HCT116 (cell line): ENCODE measurements around the gene CDK5RAP1. TPM values are rescaled to one million over a fixed set of nuclear protein-coding genes. Genes with fewer than 3 reads are reported as not detected.

Experiments used
- ATAC-seq: fragments of 200-7000 bp; cut with Tn5 transposase; 2 replicates; pipeline ENCODE4 v1.9.1; 2020; ENCODE audit warnings: mild to moderate bottlenecking, moderate library complexity
- BruUV-seq: library from RNA; stranded (reverse); fragments of 400-500 nt; replicated peaks from 2 replicates; lab custom pipeline; 2021; lab: Mats Ljungman, UMichigan
- CTCF ChIA-PET: fragments of 300-600 bp; sonication (Branson Sonifier 250); formaldehyde crosslinking; loops from one replicate; lab custom pipeline; 2021; ENCODE audit warnings: antibody characterized with exemption; lab: Charles Lee
- POLR2A ChIA-PET: fragments of 300-600, 350-600 bp; sonication (Branson Sonifier 250); formaldehyde crosslinking; loops from one replicate; lab custom pipeline; 2021; ENCODE audit warnings: antibody characterized with exemption; lab: Charles Lee
- RAD21 ChIA-PET, 2 experiments: fragments of 300-600 bp; sonication (Branson Sonifier 250); formaldehyde crosslinking; loops; one replicate each; lab custom pipeline; 2023; ENCODE audit warnings: low total read pairs in 2 of 2; ENCODE audit not compliant: uncharacterized antibody in 2 of 2, unreplicated experiment in 2 of 2, low non-redundant PET in 1 of 2; lab: Charles Lee
- DNase-seq: peaks from one replicate; pipeline ENCODE4 v3.0.0-alpha.2; 2010; ENCODE audit warnings: low read depth, low spot score
- H2AFZ ChIP-seq: fragments of 200-600 bp; shearing (Covaris generic), sonication (generic); 2 replicates; pipeline ENCODE4 v1.6.1; 2017; ENCODE audit warnings: low read depth, mixed run types, mixed read lengths, antibody characterized with exemption, low read length; ENCODE audit not compliant: poor library complexity, severe bottlenecking
- H3K27ac ChIP-seq: 2 replicates; pipeline ENCODE4 v1.5.1; 2012; ENCODE audit warnings: low read depth, low read length
- H3K27me3 ChIP-seq: fragments of 200-600 bp; sonication (generic); 2 replicates; pipeline ENCODE4 v1.6.1; 2016; ENCODE audit warnings: mixed run types, low read length, mixed read lengths; ENCODE audit not compliant: insufficient read depth
- H3K36me3 ChIP-seq, 2 experiments: fragments of 200-500 bp in 1 of 2; fragments of 200-600 bp in 1 of 2; sonication (Bioruptor generic) in 1 of 2; sonication (generic) in 1 of 2; 2 replicates each; pipeline versions ENCODE4 v1.5.1 to v1.6.1; 2014 to 2016; ENCODE audit warnings: low read length in 2 of 2, inconsistent platforms in 1 of 2, mixed read lengths in 1 of 2, mixed run types in 1 of 2; ENCODE audit not compliant: insufficient read depth in 2 of 2, control insufficient read depth in 1 of 2
- H3K4me1 ChIP-seq, 2 experiments: fragments of 200-600 bp in 1 of 2; sonication (generic) in 1 of 2; 2 replicates each; pipeline versions ENCODE4 v1.5.1 to v1.6.1; 2012 to 2017; ENCODE audit warnings: low read length in 2 of 2, inconsistent platforms in 1 of 2, mild to moderate bottlenecking in 1 of 2, mixed read lengths in 1 of 2, mixed run types in 1 of 2, moderate library complexity in 1 of 2; ENCODE audit not compliant: insufficient read depth in 2 of 2, control insufficient read depth in 1 of 2
- H3K4me2 ChIP-seq: fragments of 200-600 bp; sonication (generic); 2 replicates; pipeline ENCODE4 v1.6.1; 2017; ENCODE audit warnings: mixed run types, low read length, mixed read lengths
- H3K4me3 ChIP-seq, 2 experiments: fragments of 200-600 bp in 1 of 2; sonication (generic) in 1 of 2; replicated peaks in 1 of 2; 2 replicates each; pipeline ENCODE4 v1.5.1; 2011 to 2016; ENCODE audit warnings: low read length in 2 of 2, control low read depth in 1 of 2, low read depth in 1 of 2, mild to moderate bottlenecking in 1 of 2, mixed read lengths in 1 of 2, mixed run types in 1 of 2
- H3K79me2 ChIP-seq: fragments of 200-600 bp; sonication (generic); 2 replicates; pipeline ENCODE4 v1.6.1; 2017; ENCODE audit warnings: mild to moderate bottlenecking, mixed run types, low read length, moderate library complexity, mixed read lengths; ENCODE audit not compliant: insufficient read depth
- H3K9ac ChIP-seq: fragments of 200-600 bp; sonication (generic); 2 replicates; pipeline ENCODE4 v1.6.1; 2016; ENCODE audit warnings: low read length, mixed read lengths
- H3K9me2 ChIP-seq: fragments of 200-600 bp; sonication (generic), shearing (Covaris generic); 2 replicates; pipeline ENCODE4 v1.6.1; 2017; ENCODE audit warnings: mixed run types, mild to moderate bottlenecking, moderate library complexity; ENCODE audit not compliant: insufficient read depth
- H3K9me3 ChIP-seq, 2 experiments: fragments of 200-500 bp in 1 of 2; fragments of 200-600 bp in 1 of 2; sonication (Bioruptor generic) in 1 of 2; sonication (generic) in 1 of 2; 2 replicates each; pipeline ENCODE4 v1.6.1; 2014 to 2017; ENCODE audit warnings: low read length in 2 of 2, mixed read lengths in 2 of 2, inconsistent platforms in 1 of 2, low read depth in 1 of 2, mild to moderate bottlenecking in 1 of 2, mixed run types in 1 of 2, moderate library complexity in 1 of 2; ENCODE audit not compliant: control insufficient read depth in 1 of 2, insufficient read depth in 1 of 2
- H4K20me1 ChIP-seq: fragments of 200-600 bp; sonication (generic), shearing (Covaris generic); 2 replicates; pipeline ENCODE4 v1.6.1; 2017; ENCODE audit warnings: mixed run types, mild to moderate bottlenecking, moderate library complexity; ENCODE audit not compliant: insufficient read depth
- FOSL1 ChIP-seq: IDR thresholded peaks from 2 replicates; pipeline ENCODE4 v1.6.1; 2012; ENCODE audit warnings: low read depth
- POLR2A ChIP-seq: IDR thresholded peaks from 2 replicates; pipeline ENCODE4 v1.7.0; 2011; ENCODE audit warnings: borderline replicate concordance; ENCODE audit not compliant: insufficient read depth, insufficient read length; ENCODE audit errors: extremely low read depth
- POLR2AphosphoS5 ChIP-seq: IDR thresholded peaks from 2 replicates; pipeline ENCODE4 v1.6.1; 2011; ENCODE audit warnings: mild to moderate bottlenecking, low read depth, low read length, moderate library complexity
- YY1 ChIP-seq: IDR thresholded peaks from 2 replicates; pipeline ENCODE4 v1.6.1; 2011; ENCODE audit warnings: low read length, low read depth, moderate library complexity, mild to moderate bottlenecking; ENCODE audit not compliant: insufficient replicate concordance; ENCODE audit errors: extremely low read depth
- ZNF274 ChIP-seq: fragments of 200-500 bp; sonication (Bioruptor generic); IDR thresholded peaks from 2 replicates; pipeline ENCODE4 v1.6.1; 2014; ENCODE audit warnings: mild to moderate bottlenecking, low read depth, low read length, inconsistent platforms
- intact Hi-C: fragments of 100-400 bp; cut with micrococcal nuclease; formaldehyde crosslinking; loops from 2 replicates; pipeline ENCODE4 v1.10.0; 2022
- total RNA-seq: library from RNA; stranded (reverse); gene quantifications from one replicate; pipeline ENCODE4 v1.2.1, GENCODE V29; 2021; ENCODE audit not compliant: unreplicated experiment

The CDK5RAP1 gene
- total RNA-seq, 1 experiment from 2014 or later: 41.4 TPM

- RAD21 ChIA-PET: no interaction called here
- no peaks in the 10 kb centered on the region for H3K9me3 ChIP-seq
- no peaks in the 10 kb centered on the region for H4K20me1 ChIP-seq
- CTCF ChIA-PET: no interaction called here
- TF ChIP-seq ZNF274 (no peak), FOSL1 (no peak), POLR2A (no peak), YY1 (no peak)
- no peaks in the 10 kb centered on the region for H3K27me3 ChIP-seq
- DNase-seq (no peak), ATAC-seq (no peak)
- POLR2A ChIA-PET: no interaction called here
- no peak overlapping the region for H2AFZ ChIP-seq
- no peak overlapping the region for H3K9ac ChIP-seq
- no peaks in the 10 kb centered on the region for H3K9me2 ChIP-seq
- H3K4me1 ChIP-seq: no peaks in the 10 kb centered on the region
- intact Hi-C loops: no loop called here
- no TSS peak for BruUV-seq
- H3K4me2 ChIP-seq: no peak overlapping the region
- no peaks in the 10 kb centered on the region for H3K79me2 ChIP-seq
- no peak overlapping the region for H3K4me3 ChIP-seq
- no peak overlapping the region for H3K27ac ChIP-seq
- H3K36me3 ChIP-seq: no peaks in the 10 kb centered on the region
Measured at GRCh38 chr20:33336375-33336774, 64.9 kb downstream of the CDK5RAP1 start.

- Histone ChIP-seq H3K9me3 (no peaks in the 10 kb centered on the region), H3K27ac (no peak overlapping the region), H3K79me2 (no peaks in the 10 kb centered on the region), H3K9me2 (no peaks in the 10 kb centered on the region), H3K27me3 (no peaks in the 10 kb centered on the region), H4K20me1 (no peaks in the 10 kb centered on the region), H3K9ac (no peak overlapping the region), H3K36me3 (no peaks in the 10 kb centered on the region), H2AFZ (no peak overlapping the region), H3K4me1 (no peaks in the 10 kb centered on the region), H3K4me2 (no peak overlapping the region), H3K4me3 (no peak overlapping the region)
- BruUV-seq: no TSS peak
- no peak for ATAC-seq
- RAD21 ChIA-PET: no interaction called here
- DNase-seq: no peak
- no peak for TF ChIP-seq POLR2AphosphoS5
- CTCF ChIA-PET: no interaction called here
- intact Hi-C loops: no loop called here
- POLR2A ChIA-PET: no interaction called here
Measured at GRCh38 chr20:33334111-33334510, 67.2 kb downstream of the CDK5RAP1 start.
